ENCODE measurements around the gene DELE1.

Gene DELE1

GRCh38 chr5:141958546-141959172 is 35.0 kb downstream of the DELE1 start:
- no peak for DNase-seq

GRCh38 chr5:141960018-141960417 is 36.3 kb downstream of the DELE1 start:
- peak; percentile 6 for DNase-seq

- peak; percentile 97 for DNase-seq
Measured at GRCh38 chr5:141960449-141961323, 37.0 kb downstream of the DELE1 start.

GRCh38 chr5:141961466-141961865 is 37.8 kb downstream of the DELE1 start:
- peak; percentile 13 for DNase-seq

- DNase-seq = peak; percentile 28
Measured at GRCh38 chr5:141963701-141964100, 40.0 kb downstream of the DELE1 start.

- DNase-seq = no peak
Measured at GRCh38 chr5:141965071-141965470, 41.4 kb downstream of the DELE1 start.

- DNase-seq = no peak
Measured at GRCh38 chr5:141966275-141966962, 42.7 kb downstream of the DELE1 start.

- DNase-seq = no peak
Measured at GRCh38 chr5:141966963-141967333, 43.3 kb downstream of the DELE1 start.

- DNase-seq = peak; percentile 95
Measured at GRCh38 chr5:141968914-141969608, 45.4 kb downstream of the DELE1 start, which contains the start of gene RNF14. RNF14 (plus strand) TSS chr5:141969105; CDS start chr5:141973589, 4,484 bp downstream.

GRCh38 chr5:141969783-141970771 is 46.4 kb downstream of the DELE1 start:
- no peak for DNase-seq

GRCh38 chr5:141973871-141974595 is 50.4 kb downstream of the DELE1 start:
- no peak for DNase-seq

- DNase-seq = no peak
Measured at GRCh38 chr5:141976176-141976575, 52.5 kb downstream of the DELE1 start.

- DNase-seq = no peak
Measured at GRCh38 chr5:141978389-141978788, 54.7 kb downstream of the DELE1 start.

GRCh38 chr5:141982626-141983025 is 59.0 kb downstream of the DELE1 start:
- no peak for DNase-seq

- no peak for DNase-seq
Measured at GRCh38 chr5:141986072-141986471, 62.4 kb downstream of the DELE1 start.

GRCh38 chr5:141989720-141990119 is 66.0 kb downstream of the DELE1 start:
- no peak for DNase-seq
